ENCODE measurements around the gene TPO.
"Not testable (repeated sequence)": the region's sequence is repeated elsewhere in the genome, so short reads cannot be mapped to it uniquely, and the experiment has no call there.

The TPO gene

DNA sequence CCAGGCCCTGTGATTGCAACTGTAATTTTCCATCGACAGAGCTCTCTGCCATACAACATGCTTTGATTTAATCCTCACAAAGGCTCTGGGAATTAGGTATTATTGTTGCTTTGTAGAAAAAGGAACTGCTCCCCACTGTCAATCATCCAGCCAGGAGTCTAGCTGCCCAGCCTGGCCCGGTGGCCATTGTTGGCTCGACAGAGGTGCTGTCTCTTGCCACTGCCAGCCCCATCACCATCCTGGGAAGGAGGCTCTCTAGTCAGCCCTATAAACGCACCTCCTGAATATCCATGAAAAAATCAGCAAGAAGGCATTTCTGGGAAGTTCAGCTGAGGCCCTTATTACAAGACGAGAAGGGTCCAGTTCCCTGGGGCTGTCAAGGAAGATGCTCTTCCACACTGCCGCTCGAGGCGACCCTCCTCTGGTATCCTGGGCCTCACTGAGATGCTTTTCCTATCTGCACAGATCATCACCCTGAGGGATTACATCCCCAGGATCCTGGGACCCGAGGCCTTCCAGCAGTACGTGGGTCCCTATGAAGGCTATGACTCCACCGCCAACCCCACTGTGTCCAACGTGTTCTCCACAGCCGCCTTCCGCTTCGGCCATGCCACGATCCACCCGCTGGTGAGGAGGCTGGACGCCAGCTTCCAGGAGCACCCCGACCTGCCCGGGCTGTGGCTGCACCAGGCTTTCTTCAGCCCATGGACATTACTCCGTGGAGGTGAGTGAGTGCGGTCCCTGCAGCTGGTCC lies 71.0 kb downstream of the TPO start:
- no peak for DNase-seq (ENCODE audit: low spot score)

DNA sequence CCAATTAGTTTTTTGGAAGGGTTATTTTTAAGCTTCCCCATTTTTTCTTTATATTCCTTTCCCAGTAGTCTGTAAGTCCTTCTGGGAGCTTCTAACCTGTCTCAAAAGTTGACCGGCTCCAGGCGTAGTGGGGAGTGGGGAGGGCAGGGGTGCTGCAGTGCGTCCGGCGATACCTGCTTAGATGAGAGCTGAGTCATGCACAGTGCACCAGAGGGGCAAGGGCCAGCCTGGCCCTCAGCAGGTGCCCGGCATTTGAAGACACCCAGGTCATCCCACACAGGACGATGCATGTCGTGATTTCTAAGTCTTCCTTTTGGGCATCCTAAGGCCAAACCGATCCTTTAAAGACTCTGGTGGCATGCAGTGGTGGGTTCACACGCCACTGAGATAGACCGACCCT lies 73.4 kb downstream of the TPO start:
- DNase-seq (ENCODE audit: low spot score): no peak

DNA sequence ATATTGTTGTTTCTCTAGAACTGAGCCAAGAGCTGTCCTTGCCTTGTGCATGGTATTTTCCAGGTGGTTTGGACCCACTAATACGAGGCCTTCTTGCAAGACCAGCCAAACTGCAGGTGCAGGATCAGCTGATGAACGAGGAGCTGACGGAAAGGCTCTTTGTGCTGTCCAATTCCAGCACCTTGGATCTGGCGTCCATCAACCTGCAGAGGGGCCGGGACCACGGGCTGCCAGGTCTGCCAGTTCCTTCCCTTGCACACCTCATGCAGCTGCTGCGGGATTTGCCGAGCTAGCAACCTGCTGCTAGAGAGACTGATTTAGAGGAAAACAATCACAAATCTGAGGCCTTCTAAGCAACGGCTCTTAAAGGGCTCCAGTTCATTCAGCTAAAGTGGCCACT lies 74.5 kb downstream of the TPO start:
- DNase-seq (ENCODE audit: low spot score): no peak

DNA sequence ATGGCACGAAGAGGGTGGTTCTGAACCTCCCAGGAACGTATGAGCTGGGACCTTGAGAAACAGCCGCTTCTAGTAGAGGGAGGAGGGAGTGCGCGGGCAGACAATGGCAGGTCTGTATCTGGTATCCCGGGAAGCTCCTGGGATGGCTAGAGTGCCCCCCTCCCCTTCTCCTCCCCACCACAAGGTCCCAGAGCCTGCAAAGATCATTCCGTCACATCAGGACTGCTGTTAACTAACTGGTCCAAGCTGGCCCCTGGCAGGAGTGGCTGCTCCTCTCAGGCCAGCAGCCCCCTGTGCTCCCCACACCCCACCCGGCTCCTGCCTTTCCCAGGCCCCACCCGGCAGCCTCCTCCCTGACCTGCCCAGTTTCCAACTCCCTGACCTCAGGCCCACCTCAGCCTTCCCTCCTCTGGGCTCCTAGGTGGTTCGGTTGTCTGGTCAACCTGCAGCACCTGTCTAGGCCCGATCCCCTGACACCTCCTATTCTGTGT lies 75.0 kb downstream of the TPO start:
- no peak for DNase-seq (ENCODE audit: low spot score)

DNA sequence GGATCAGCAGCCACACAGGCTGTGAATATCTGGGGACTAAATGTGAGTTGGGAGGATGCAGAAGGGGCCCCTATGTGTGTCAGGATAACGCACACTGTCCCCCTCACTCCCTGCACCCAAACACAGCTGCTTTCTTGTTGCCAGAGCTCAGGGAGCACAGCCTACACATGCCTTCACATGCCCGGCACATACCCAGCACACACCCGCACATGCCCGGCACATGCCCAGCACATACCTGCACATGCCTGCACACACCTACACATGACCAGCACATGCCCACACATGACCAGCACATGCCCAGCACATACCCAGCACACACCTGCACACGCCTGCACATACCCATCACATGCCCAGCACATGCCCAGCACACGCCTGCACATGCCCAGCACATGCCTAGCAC lies 75.6 kb downstream of the TPO start:
- peak; percentile 28 for DNase-seq (ENCODE audit: low spot score)

DNA sequence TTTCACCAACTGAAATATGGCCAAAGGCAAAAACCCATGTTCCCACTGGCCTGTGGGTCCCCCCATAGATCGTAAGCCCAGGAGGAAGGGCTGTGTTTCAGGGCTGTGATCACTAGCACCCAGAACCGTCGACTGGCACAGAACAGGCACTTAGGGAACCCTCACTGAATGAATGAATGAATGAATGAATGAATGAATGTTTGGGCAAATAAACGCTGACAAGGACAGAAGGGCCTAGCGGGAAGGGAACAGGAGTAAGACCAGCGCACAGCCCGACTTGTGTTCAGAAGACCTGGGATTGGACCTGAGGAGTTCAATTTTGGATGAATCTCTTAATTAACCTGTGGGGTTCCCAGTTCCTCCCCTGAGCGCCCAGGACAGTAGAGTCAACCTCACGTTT lies 76.2 kb downstream of the TPO start:
- DNase-seq (ENCODE audit: low spot score): no peak

DNA sequence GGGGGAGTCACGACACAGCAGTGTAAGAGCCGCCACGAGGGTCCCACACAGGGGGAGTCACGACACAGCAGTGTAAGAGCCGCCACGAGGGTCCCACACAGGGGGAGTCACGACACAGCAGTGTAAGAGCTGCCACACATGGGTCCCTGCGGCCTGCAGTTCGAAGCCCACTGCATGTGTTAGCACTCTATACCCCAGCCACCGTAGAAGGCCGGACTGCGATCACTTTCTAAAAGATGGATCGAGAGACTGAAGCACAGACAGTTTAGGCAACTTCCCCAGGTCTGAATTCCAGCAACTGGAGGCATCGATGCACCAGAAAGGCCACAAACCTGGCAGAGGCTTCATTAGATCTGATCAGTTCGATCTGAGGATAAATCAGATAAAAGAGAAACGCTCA lies 77.1 kb downstream of the TPO start:
- not testable (repeated sequence) for DNase-seq (ENCODE audit: low spot score)

DNA sequence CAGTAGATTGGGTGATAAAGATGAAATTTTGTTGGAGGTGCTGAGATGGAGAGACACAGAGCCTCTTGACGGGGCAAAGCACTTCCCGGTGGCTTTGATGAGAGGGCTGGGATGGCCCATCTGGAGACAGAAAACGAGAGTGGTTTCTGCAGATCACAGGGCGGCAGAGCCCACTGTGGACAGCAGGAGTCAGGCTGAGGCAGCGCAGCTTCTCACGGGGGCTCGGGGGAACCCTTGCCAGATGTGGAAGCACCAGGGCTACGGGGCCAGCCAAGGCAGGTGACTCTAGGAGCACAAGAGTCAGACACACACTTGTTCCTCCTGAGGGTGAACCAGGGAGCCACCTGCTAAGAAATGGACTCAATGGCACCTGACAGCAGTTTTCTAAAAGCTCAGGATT lies 78.5 kb downstream of the TPO start:
- no peak for DNase-seq (ENCODE audit: low spot score)

DNA sequence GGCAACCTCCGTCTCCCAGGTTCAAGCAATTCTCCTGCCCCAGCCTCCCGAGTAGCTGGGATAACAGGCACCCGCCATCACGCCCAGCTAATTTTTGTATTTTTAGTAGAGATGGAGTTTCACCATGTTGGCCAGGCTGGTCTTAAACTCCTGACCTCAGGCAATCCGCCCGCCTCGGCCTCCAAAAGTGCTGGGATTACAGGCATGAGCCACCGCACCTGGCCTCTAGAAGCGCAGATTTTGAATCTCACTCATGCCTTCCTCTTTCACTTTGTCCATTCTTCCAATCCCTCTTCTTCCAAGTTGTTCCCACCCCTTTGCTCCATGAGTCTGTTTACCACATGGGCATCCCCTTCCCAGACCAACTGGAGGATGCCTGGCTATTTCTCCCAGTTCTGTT lies 79.0 kb downstream of the TPO start:
- DNase-seq (ENCODE audit: low spot score): not testable (repeated sequence)

DNA sequence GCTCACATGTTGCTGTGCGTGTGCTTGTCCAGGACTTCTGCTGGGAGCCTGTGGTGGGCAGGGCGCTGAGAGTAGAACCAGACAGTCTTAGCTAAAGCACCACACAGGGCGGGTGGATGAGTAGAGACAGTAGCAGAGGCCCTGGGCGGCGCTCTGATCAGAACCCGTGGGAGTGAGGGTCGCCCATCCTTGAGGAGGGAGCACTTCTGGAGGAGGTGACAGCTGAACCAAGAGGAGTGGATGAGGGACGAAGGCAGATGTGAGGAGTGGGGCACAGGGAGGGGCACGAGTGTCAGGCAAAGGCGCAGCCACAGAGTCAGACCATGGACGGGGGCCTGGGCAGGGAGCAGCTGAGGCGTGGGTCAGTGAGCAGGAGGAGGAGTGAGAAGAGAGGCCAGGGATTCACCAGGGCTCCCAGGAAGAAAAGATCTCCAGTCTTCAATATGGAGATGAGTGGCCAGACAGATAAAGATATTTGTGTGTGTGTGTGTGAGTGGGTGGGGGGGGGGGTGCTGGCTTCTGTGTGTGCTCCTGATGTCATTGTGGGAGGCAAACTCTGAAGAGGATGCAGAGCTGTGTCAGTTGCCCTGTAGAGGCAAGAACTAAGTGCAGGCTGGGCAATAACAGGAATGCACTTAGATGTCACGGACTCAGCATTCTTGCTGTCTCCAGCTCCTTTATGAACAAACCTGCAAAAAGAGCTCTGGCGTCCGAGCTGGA lies 79.6 kb downstream of the TPO start:
- DNase-seq (ENCODE audit: low spot score): no peak

DNA sequence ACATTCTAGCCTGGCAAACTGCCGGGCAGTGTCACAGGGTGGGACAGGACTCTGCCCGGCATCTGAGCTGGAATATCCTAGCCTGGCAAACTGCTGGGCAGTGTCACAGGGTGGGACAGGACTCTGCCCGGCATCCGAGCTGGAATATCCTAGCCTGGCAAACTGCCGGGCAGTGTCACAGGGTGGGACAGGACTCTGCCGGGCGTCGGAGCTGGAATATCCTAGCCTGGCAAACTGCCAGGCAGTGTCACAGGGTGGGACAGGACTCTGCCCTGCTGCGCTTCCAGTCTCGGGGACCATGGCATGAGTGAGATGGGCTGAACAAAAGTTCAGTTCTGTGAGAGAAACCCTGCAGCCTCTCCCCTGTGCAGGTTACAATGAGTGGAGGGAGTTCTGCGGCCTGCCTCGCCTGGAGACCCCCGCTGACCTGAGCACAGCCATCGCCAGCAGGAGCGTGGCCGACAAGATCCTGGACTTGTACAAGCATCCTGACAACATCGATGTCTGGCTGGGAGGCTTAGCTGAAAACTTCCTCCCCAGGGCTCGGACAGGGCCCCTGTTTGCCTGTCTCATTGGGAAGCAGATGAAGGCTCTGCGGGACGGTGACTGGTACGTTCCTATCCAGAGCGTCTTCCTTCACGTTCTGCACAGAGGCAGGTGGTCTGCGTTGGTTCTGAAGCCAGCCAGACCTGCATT lies 80.3 kb downstream of the TPO start:
- DNase-seq (ENCODE audit: low spot score): no peak

DNA sequence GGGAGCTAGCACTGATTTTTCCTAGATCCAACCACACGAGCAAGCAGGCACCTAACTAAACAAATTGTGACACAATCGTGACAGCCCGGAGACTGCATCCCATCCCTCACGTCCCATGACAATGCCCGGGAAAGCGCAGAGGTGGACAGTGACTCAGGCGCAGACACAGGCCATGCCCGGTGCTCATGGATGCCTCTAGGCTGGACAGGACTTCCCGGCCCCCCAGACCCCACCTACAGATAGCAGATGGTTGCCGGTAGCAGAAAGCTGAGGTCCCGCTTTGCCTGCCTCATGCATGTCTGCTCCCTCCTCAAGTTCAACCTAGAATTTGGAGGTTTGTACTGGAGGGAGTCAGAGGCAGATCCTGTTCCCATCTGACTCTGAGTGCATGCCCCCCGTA lies 81.0 kb downstream of the TPO start:
- DNase-seq (ENCODE audit: low spot score): no peak

DNA sequence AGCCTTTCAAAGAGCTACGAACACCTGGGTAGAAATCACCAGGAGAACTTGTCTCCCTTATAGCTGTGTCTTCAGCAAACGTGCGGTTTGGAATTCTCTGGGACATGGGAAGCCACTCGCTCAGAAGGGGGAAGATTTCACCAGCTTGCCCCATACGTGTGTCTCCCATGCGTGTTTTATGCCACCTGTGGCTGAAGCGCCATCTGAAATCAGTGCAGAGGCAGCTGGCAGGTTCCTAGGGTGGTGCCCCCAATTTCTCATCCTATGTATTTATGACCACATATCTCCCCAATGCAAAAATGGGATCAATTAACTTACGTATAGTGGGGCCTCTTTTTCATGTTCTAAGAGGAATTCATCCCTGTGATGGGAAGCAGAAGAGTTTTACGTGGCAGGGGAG lies 81.6 kb downstream of the TPO start:
- no peak for DNase-seq (ENCODE audit: low spot score)

DNA sequence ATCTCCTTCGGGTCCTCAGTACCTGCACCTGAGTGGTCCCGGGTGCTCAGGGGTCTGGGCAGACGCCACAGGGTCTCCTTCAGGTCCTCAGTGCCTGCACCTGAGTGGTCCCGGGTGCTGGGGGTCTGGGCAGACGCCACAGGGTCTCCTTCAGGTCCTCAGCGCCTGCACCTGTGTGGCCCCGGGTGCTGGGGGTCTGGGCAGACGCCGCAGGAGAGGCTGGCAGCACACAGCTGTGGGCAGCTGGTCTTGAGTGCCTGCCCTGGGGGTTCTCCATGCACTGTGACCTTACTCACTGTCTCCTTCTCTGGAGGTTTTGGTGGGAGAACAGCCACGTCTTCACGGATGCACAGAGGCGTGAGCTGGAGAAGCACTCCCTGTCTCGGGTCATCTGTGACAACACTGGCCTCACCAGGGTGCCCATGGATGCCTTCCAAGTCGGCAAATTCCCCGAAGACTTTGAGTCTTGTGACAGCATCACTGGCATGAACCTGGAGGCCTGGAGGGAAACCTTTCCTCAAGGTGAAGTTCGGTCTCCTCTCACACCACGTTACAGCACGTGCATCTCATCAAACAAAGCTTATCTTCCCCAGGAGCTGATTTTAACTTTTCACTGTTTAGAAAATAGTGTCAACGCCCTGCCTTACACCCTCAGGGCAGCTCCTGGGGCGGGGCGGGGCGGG lies 82.6 kb downstream of the TPO start:
- DNase-seq (ENCODE audit: low spot score): no peak

DNA sequence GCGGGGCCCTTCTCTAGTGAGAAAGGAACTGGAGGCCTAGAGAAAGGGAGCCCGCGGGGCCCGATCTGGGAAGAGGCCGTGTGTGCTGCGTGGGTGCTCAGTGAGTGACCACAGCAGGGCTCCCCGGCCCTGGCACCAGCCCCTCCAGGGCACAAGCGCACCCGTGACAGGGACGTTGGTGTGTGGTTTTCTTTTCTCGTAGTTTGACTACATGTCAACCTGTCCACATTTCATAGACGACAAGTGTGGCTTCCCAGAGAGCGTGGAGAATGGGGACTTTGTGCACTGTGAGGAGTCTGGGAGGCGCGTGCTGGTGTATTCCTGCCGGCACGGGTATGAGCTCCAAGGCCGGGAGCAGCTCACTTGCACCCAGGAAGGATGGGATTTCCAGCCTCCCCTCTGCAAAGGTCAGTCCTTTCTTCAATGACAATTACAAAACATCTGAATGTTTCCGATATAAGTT lies 83.1 kb downstream of the TPO start:
- DNase-seq (ENCODE audit: low spot score): no peak

DNA sequence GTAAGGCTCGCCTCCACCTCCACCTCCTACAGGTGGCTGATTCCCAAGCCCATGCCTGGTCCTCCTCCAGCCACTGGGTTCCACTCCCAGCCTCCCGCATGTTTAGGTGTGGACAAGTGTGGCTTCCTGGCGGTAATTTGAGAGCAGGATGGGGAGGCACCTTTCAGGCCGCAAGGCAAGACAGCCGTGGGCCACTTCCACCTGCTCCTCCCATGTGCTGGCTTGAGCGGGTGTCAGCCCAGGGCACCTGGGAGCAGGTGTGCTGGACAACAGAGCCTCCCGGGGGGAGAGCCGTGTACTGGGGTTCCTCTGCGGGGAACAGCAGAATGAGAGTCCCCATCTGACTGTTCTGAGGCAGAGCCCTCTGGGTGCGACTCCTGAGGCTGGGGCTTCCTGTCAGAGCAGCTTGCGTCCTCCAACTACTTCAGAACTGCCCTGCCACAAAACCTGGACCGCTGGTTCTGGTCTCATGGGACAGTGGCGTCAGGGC lies 83.9 kb downstream of the TPO start:
- no peak for DNase-seq (ENCODE audit: low spot score)

DNA sequence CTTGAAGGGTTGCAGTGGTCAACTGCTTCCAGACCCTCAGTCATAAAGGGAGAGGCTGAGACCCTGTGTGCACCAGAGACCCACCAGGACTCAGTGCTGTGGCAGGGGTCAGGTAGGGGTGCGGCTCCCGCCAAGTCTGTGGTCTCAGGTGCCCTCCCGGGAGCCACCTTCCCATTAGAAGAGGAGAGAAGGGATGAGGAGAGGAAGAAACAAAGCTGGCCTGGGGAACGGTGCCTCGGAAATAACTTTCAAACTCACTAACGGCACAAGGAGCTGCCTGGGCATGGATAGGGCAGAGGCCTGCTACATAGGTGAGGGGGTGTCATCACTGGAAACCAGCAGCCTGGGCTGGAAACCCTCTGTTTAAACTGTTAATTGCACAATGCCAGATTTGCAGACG lies 84.9 kb downstream of the TPO start:
- no peak for DNase-seq (ENCODE audit: low spot score)

DNA sequence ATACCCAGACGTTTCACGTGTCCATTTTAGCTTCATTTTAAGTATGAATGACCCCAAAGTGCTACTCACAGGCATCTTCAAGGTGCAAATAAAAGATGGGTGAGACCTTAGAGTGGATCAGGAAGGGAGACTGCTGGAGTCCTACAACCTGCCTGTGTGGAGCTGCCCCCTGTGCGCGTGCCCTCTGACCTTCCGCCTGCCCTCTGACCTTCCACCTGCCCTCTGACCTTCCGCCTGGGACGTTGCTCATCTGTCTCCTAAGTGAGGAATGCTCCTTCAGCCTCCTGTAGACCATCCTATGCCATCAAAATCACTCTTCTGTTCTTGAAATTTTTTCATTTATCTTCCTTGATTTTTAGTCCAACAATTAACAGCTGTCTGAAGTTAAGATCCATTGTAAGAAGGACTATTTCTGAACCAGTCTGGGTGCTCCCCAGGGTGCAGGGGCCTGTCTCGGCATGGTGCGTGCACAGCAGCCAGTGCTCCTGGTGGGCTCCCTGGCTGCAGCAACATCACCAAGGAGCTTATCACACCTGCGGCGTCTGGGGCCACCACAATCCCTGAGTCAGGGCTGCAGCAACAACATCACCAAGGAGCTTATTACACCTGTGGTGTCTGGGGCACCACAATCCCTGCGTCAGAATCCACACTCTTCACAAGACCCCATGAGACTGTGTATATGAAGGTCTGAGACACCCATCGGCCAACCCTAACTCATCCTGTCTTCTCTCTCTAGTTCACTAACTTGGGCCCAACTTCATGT lies 86.0 kb downstream of the TPO start:
- no peak for DNase-seq (ENCODE audit: low spot score)

DNA sequence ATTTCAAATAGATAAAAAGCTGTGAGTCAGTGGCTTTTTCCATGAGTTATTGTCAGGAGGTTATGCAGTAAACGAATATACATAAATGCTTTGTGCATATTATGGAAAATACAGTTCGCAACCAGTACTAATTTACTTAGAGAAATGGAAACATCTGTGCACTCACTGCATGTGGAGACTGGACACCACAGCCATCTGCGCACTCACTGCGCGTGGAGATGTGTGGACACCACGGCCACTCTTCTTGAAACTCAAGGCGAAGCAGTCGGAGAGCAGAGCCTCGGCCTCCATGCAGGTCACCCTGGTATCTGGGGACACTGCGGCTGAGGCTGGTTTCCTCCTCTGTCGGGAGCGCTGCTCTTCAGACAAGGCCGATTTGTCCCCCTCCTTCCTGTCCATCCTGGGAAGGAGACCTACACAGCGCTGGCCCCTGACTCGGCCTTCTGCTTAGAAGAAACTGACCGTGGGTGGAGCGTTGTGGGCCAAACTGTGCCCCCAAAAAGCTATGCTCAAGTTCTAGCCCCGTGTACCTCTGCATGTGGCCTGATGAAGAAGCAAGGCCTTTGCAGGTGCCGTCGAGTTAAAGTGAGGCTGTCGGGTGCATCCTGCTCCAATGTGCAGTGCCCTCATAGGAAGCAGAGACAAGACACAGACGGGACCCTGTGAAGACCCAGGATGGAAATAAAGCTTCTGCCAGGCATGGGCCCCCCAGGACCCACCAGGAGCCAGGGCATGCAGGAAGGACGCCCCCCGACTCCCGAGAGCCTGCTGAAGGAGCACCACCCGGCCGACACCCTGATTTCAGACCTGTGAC lies 88.0 kb downstream of the TPO start:
- no peak for DNase-seq (ENCODE audit: low spot score)

DNA sequence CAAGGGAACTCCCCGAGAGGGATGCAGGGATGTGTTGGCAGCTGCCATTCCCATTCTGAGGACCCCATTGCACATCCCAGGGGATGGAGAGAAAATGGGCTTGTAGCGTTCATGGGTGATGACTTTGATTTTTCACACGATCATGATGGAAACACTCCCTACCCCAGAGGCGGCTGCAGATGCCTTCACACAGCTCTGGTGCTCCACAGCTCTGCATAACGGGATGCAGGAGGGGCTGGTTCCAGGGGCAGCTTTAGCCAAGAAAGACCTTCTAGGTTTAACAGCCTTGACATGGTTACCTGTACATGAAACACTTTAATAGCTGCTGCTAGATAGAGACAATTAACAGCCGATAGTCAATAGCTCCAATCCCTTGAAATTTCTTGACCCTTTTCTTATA lies 88.7 kb downstream of the TPO start:
- no peak for DNase-seq (ENCODE audit: low spot score)

DNA sequence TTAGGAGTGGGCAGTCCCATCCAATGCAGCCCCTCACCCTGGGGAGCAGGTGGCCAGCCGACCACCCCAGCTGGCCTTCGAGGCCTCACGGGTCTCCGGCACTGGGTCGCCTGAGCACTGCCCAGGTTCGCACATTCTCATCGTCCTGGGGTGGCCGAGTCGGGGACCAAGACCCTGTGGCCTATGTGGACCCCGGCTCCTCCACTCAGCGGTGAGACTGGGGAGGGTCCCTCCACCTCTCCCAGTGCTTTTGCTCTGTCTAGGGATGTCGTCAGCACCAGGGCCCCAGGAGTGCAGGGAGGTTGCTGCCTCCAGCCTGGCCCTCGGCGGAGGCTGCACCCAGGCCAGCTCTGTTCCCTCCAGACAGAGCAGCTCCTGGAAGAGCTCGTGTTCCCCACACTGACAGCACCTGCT lies 89.6 kb downstream of the TPO start:
- no peak for DNase-seq (ENCODE audit: low spot score)
